ENCODE measurements around the gene SLITRK4. TPM values are rescaled to one million over a fixed set of nuclear protein-coding genes. Genes with fewer than 3 reads are reported as not detected.

SLITRK4 gene
- total RNA-seq, 1 donor from 2014 or later = 0.74 TPM

DNA sequence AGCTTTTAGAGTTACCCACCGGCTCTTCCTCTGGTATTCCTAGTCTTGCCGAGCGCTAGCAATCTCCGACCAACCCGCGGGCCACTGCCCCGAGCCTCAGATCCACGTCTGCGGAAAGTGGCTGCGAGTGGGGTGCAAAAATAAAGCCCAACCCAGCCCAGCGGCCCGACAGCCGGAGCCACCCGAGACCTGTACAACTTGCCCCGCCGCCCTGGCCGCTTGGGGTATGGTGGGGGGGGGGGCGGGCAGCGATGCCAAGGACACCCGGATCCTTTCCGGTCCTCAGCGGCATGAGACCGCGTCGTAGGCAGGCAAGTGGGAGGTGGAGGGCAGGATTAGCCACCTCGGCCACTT lies 1.6 kb downstream of the SLITRK4 start:
- H3K27me3 ChIP-seq (ENCODE audit: low read depth) = peaks cover 16% of the 10 kb centered on the region
- peak overlapping the region; percentile 46 for H3K4me3 ChIP-seq
- no peak for DNase-seq
- H3K36me3 ChIP-seq = no peaks in the 10 kb centered on the region
- H3K27ac ChIP-seq = no peak overlapping the region
- TF ChIP-seq, protein P1, sequence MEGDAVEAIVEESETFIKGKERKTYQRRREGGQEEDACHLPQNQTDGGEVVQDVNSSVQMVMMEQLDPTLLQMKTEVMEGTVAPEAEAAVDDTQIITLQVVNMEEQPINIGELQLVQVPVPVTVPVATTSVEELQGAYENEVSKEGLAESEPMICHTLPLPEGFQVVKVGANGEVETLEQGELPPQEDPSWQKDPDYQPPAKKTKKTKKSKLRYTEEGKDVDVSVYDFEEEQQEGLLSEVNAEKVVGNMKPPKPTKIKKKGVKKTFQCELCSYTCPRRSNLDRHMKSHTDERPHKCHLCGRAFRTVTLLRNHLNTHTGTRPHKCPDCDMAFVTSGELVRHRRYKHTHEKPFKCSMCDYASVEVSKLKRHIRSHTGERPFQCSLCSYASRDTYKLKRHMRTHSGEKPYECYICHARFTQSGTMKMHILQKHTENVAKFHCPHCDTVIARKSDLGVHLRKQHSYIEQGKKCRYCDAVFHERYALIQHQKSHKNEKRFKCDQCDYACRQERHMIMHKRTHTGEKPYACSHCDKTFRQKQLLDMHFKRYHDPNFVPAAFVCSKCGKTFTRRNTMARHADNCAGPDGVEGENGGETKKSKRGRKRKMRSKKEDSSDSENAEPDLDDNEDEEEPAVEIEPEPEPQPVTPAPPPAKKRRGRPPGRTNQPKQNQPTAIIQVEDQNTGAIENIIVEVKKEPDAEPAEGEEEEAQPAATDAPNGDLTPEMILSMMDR (IDR thresholded peaks at IDR 0.05) = no peak
- intact Hi-C loops (cut with DNase I) = no loop called here
- no peaks in the 10 kb centered on the region for H3K9me3 ChIP-seq
- H3K4me1 ChIP-seq = no peaks in the 10 kb centered on the region
- ATAC-seq = peak; percentile 13 to 55

DNA sequence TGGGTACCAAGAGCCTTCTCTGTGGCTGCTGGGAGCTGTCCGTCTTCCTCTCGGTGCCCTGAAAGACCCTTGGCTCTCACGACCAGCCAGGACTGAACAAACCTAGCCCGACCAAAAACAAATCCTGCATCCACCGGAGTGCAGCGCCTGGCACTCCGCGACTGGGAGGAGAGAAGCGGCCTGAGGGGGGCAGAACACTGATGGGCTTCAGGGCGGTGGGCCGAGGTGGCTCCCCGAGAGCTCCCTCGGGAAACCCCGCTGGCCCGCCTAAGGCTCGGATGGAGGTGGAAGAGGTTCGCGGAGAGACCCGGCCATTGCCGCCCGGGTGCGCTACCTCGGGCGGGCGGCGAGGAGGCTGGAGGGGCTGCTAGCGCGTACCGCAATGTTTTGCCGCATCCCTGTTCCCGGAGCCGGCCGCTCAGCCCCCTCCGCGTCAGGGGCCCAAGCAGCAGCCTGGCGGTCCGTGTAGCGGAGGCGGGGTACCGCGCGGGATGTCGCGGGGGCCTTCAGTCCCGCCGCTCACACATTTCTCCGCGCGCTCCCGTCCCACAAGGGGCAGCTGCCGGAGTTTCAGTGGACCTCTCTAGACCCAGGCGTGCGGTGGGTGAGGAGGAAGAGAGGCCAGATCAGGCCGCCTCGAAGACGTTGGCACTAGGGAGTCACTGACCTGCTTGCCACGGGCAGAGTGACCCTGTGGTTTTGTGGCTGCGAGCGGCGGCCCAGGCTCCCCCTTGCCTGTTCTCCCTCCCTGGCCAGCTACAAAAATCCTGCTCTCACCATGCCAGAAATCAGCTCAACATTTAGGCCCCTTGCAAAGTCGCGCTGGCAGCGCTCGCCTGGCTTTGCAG lies 2.2 kb downstream of the SLITRK4 start:
- Histone ChIP-seq H3K27me3 (ENCODE audit: low read depth) (peaks cover 16% of the 10 kb centered on the region), H3K4me1 (no peaks in the 10 kb centered on the region), H3K9me3 (no peaks in the 10 kb centered on the region), H3K27ac (no peak overlapping the region), H3K4me3 (peak overlapping the region; percentile 46), H3K36me3 (no peaks in the 10 kb centered on the region)
- TF ChIP-seq, protein P1 (IDR thresholded peaks at IDR 0.05) = no peak
- peak in 1 of 2 donors; percentile 31 for ATAC-seq
- DNase-seq = peak; percentile 28
- intact Hi-C loops (cut with DNase I) = no loop called here

DNA sequence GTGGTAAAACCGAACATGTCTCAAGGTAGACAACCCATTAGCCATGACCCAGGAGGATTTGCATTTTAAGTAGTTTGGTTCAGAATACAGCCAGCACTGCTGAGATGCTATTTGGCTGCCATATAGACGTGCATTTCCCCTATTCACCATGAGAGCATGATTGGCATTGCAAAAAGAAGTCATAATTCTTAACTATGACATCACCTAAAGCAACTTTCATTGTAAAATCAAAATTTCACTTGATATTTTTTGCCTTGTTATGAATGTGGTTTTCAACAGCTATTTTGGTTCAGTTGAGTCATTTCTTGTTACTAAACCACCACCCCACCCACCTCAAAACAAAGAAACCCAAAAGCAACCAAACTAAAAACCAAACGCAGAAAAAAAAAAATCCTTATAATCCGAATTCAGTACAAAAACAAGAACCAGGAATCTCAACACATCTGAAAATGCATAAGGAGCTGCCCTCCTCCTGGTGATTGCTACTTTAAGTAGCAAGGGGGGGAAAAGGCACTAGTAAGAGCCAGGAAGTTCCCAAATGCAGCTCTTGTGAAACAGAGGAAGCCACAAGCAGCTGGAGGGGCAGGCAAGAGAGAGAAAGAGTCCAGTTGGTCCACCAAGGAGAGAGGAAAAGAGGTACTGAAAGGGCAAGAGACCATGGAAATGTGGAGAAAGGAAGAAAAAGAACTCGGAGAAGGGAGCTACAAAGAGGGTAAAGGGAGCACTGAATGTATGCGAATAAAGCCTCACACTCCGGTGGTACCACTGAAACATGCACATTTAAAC lies 3.1 kb downstream of the SLITRK4 start:
- Histone ChIP-seq H3K27me3 (ENCODE audit: low read depth) (peaks cover 16% of the 10 kb centered on the region), H3K27ac (no peak overlapping the region), H3K36me3 (no peaks in the 10 kb centered on the region), H3K4me1 (no peaks in the 10 kb centered on the region), H3K9me3 (no peaks in the 10 kb centered on the region), H3K4me3 (peak overlapping the region; percentile 46)
- no peak for DNase-seq
- TF ChIP-seq, protein P1 (IDR thresholded peaks at IDR 0.05) = no peak
- intact Hi-C loops (cut with DNase I) = no loop called here
- ATAC-seq = peak in 1 of 2 donors; percentile 29

DNA sequence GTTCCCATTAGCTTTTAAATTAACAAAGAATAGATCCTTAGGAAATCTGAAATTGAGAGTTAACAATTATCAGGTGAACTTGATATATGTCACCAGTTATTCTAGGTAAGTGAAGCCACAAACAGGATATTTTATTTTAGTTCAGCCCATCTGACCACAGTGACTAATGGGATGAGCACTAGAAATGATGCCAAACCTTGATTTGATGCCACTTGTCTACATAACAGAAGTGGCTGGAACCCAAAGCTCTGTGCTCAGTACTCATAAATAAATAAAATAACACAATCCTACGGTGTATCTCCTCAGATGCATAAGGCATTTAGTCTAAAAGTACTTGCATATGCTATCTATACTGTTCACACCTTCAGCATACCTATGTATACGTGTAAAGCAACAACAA lies 12.2 kb downstream of the SLITRK4 start:
- Histone ChIP-seq H3K27me3 (ENCODE audit: low read depth) (no peaks in the 10 kb centered on the region), H3K27ac (no peak overlapping the region), H3K36me3 (no peaks in the 10 kb centered on the region), H3K4me1 (no peaks in the 10 kb centered on the region), H3K4me3 (no peak overlapping the region), H3K9me3 (no peaks in the 10 kb centered on the region)
- DNase-seq = no peak
- intact Hi-C loops (cut with DNase I) = no loop called here
- TF ChIP-seq, protein P1 (IDR thresholded peaks at IDR 0.05) = no peak
- ATAC-seq = no peak

DNA sequence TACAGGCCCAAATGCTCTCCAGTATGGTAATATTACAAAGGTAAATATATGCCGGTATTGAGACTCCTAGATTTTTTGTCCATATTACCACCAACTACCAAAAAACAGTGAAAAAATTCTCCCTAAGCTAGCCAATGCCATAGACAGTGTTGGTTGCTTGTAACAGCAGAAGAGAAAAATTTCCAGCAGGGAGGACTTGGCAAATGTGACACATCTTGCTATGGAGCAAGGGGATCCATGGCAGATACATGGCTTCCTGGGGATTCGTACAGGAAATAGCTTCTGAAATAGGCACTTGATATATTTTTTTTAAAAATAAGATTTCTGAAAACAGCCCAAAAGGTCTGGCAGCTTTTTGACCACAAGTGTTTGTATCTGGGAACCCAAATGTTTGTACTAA lies 14.6 kb downstream of the SLITRK4 start:
- ATAC-seq = no peak

More for the DNA sequence above, 14.6 kb downstream of the SLITRK4 start:
- Histone ChIP-seq H3K36me3 (no peaks in the 10 kb centered on the region), H3K27ac (no peak overlapping the region), H3K4me3 (no peak overlapping the region), H3K9me3 (no peaks in the 10 kb centered on the region), H3K4me1 (no peaks in the 10 kb centered on the region), H3K27me3 (ENCODE audit: low read depth) (no peaks in the 10 kb centered on the region)
- DNase-seq = no peak
- intact Hi-C loops (cut with DNase I) = no loop called here
- TF ChIP-seq, protein P1 (IDR thresholded peaks at IDR 0.05) = no peak
